Vagina (tissue), 2 donors: ENCODE measurements around the gene PLIN1. TPM values are rescaled to one million over a fixed set of nuclear protein-coding genes. Genes with fewer than 3 reads are reported as not detected.

Source experiments
- DNase-seq, 2 donors: peaks; one replicate each; pipeline ENCODE4 v3.0.0-alpha.2; 2017; ENCODE audit errors: extremely low spot score in 2 of 2
- H3K27ac ChIP-seq: fragments of 200-600 bp; sonication (generic); one replicate; pipeline ENCODE4 v1.5.1; 2019
- H3K27me3 ChIP-seq: fragments of 200-600 bp; sonication (generic); one replicate; pipeline ENCODE4 v1.5.1; 2019
- H3K36me3 ChIP-seq, 2 donors: fragments of 200-600 bp; sonication (generic); one replicate each; pipeline ENCODE4 v1.5.1; 2017 to 2019
- H3K4me1 ChIP-seq: fragments of 200-600 bp; sonication (generic); one replicate; pipeline ENCODE4 v1.5.1; 2019
- H3K4me3 ChIP-seq, 2 donors: fragments of 200-600 bp; sonication (generic); 1 replicate in 1 of 2; 2 replicates in 1 of 2; pipeline ENCODE4 v1.5.1; 2016 to 2019
- H3K9me3 ChIP-seq: fragments of 200-600 bp; sonication (generic); one replicate; pipeline ENCODE4 v1.5.1; 2019
- POLR2A ChIP-seq, 2 donors: fragments of 450-650 bp; IDR thresholded peaks; one replicate each; pipeline ENCODE4 v1.6.1; 2017; ENCODE audit warnings: antibody characterized with exemption in 2 of 2, mild to moderate bottlenecking in 2 of 2, moderate library complexity in 2 of 2
- POLR2AphosphoS5 ChIP-seq, 2 donors: sonication (generic); formaldehyde crosslinking; IDR thresholded peaks; one replicate each; pipeline ENCODE4 v1.9.0; 2017; ENCODE audit warnings: antibody characterized with exemption in 2 of 2, mild to moderate bottlenecking in 2 of 2, low read depth in 1 of 2; ENCODE audit not compliant: insufficient read depth in 1 of 2
- intact Hi-C: fragments of 100-400 bp; cut with DNase I; formaldehyde crosslinking; loops from one replicate; pipeline ENCODE4 v1.15.1; 2023
- total RNA-seq: library from RNA; depleted of rRNA; stranded (reverse); fragments of >200 nt; gene quantifications from one replicate; pipeline ENCODE4 v1.2.3, GENCODE V29; 2016
- TF ChIP-seq, protein P1 (sequence below), 3 experiments: fragments of 450-650 bp in 2 of 3; fragments of 200-600 bp in 1 of 3; sonication (generic) in 1 of 3; IDR thresholded peaks; one replicate each; pipeline ENCODE4 v1.5.1; 2017 to 2019; ENCODE audit warnings: antibody characterized with exemption in 3 of 3, mild to moderate bottlenecking in 2 of 3, moderate library complexity in 2 of 3

PLIN1 gene
- total RNA-seq, 1 donor from 2014 or later, result 53.3 TPM

GRCh38 chr15:89672221-89673164 lies 6.7 kb downstream of the PLIN1 start:
- DNase-seq, result no peak
- Histone ChIP-seq H3K27me3 (no peaks in the 10 kb centered on the region), H3K27ac (no peak overlapping the region), H3K4me1 (peaks cover 8% of the 10 kb centered on the region), H3K36me3 (no peaks in the 10 kb centered on the region), H3K9me3 (no peaks in the 10 kb centered on the region), H3K4me3 (no peak overlapping the region)
- TF ChIP-seq, protein P1, sequence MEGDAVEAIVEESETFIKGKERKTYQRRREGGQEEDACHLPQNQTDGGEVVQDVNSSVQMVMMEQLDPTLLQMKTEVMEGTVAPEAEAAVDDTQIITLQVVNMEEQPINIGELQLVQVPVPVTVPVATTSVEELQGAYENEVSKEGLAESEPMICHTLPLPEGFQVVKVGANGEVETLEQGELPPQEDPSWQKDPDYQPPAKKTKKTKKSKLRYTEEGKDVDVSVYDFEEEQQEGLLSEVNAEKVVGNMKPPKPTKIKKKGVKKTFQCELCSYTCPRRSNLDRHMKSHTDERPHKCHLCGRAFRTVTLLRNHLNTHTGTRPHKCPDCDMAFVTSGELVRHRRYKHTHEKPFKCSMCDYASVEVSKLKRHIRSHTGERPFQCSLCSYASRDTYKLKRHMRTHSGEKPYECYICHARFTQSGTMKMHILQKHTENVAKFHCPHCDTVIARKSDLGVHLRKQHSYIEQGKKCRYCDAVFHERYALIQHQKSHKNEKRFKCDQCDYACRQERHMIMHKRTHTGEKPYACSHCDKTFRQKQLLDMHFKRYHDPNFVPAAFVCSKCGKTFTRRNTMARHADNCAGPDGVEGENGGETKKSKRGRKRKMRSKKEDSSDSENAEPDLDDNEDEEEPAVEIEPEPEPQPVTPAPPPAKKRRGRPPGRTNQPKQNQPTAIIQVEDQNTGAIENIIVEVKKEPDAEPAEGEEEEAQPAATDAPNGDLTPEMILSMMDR (IDR thresholded peaks at IDR 0.05), result no peak
- intact Hi-C loops, result no loop called here

DNA sequence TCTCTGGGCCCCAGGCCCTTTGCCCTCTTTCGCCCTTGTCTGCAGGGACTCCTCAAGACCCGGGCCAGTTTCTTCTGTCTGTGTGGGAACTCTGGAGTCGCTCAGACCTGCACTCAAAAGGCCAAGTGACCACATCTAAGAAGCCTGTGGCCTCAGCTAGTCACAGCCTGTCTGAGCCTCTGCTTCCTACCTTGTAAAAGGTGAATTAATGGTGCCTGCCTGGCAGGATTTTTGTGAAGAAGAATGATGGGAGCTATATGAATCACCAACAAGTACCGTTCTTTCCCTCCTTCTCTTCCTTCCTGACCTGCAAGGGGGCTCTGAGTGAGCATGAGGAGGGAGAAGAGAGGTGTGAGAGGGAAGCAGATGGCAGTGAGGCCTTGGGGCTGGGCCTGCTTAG lies 7.5 kb downstream of the PLIN1 start:
- no peak for DNase-seq
- Histone ChIP-seq H3K27ac (no peak overlapping the region), H3K9me3 (no peaks in the 10 kb centered on the region), H3K4me3 (no peak overlapping the region), H3K27me3 (no peaks in the 10 kb centered on the region), H3K4me1 (peaks cover 8% of the 10 kb centered on the region), H3K36me3 (no peaks in the 10 kb centered on the region)
- no peak for TF ChIP-seq POLR2A (IDR thresholded peaks at IDR 0.05)
- TF ChIP-seq, protein P1 (IDR thresholded peaks at IDR 0.05), result no peak
- no peak for TF ChIP-seq POLR2AphosphoS5 (IDR thresholded peaks at IDR 0.05; ENCODE audit: insufficient read depth in 1 of 2, low read depth in 1 of 2)
- intact Hi-C loops, result no loop called here

DNA sequence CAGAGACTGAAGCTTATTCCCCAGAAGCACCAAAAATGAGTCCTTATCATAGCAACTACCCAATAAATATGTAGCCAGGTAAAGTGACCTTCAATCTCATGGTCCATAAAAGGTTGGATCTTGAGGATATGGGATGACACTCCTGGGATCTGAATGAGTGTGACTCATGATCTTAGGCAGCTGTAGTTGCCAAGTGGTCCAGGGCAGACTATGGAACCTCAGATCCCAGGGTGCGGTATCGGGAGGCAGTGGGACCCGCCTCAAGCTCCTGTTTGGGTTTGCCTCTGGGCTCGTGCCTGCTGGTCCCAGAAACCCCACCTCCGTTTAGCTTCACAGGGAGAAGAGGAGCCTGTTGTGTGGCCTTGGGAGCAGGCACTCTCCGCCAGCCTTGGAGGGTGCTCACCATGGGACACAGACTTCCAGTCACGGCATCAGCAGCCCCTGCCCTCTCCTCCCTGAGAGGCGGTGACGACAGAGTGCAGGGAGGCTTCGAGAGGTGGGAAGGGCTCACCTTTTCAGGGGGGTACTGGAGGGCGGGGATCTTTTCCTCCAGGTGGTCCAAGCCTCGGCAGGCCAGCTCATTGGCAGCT lies 8.1 kb downstream of the PLIN1 start:
- Histone ChIP-seq H3K36me3 (no peaks in the 10 kb centered on the region), H3K27ac (no peak overlapping the region), H3K4me1 (peaks cover 8% of the 10 kb centered on the region), H3K9me3 (no peaks in the 10 kb centered on the region), H3K4me3 (no peak overlapping the region), H3K27me3 (no peaks in the 10 kb centered on the region)
- intact Hi-C loops, result no loop called here
- no peak for TF ChIP-seq POLR2A (IDR thresholded peaks at IDR 0.05)
- TF ChIP-seq, protein P1 (IDR thresholded peaks at IDR 0.05), result no peak
- DNase-seq, result no peak

GRCh38 chr15:89669941-89670340 lies 9.2 kb downstream of the PLIN1 start:
- no peak overlapping the region for H3K27ac ChIP-seq
- intact Hi-C loops, result no loop called here
- TF ChIP-seq, protein P1 (IDR thresholded peaks at IDR 0.05), result no peak
- TF ChIP-seq POLR2AphosphoS5 (IDR thresholded peaks at IDR 0.05; ENCODE audit: insufficient read depth in 1 of 2, low read depth in 1 of 2), result no peak
- TF ChIP-seq POLR2A (IDR thresholded peaks at IDR 0.05), result no peak
- H3K4me3 ChIP-seq, result no peak overlapping the region
- no peak for DNase-seq
- peaks cover 11% of the 10 kb centered on the region for H3K4me1 ChIP-seq
- no peaks in the 10 kb centered on the region for H3K36me3 ChIP-seq
- H3K27me3 ChIP-seq, result no peaks in the 10 kb centered on the region
- H3K9me3 ChIP-seq, result no peaks in the 10 kb centered on the region

GRCh38 chr15:89669309-89669865 lies 9.8 kb downstream of the PLIN1 start:
- no peak overlapping the region for H3K27ac ChIP-seq
- DNase-seq, result no peak
- no peaks in the 10 kb centered on the region for H3K27me3 ChIP-seq
- no peak overlapping the region for H3K4me3 ChIP-seq
- no peaks in the 10 kb centered on the region for H3K36me3 ChIP-seq
- intact Hi-C loops, result no loop called here
- TF ChIP-seq, protein P1 (IDR thresholded peaks at IDR 0.05), result no peak
- TF ChIP-seq POLR2AphosphoS5 (IDR thresholded peaks at IDR 0.05; ENCODE audit: insufficient read depth in 1 of 2, low read depth in 1 of 2) (no peak), POLR2A (IDR thresholded peaks at IDR 0.05) (no peak)
- no peaks in the 10 kb centered on the region for H3K9me3 ChIP-seq
- peaks cover 16% of the 10 kb centered on the region for H3K4me1 ChIP-seq
